Activated CD4-positive, alpha-beta T cell treated with anti-CD3 and anti-CD28 coated beads for 24 hours (primary cell): Measurements from ENCODE around the gene IRF7.

Source experiments
- DNase-seq, 2 donors: peaks; one replicate each; pipeline ENCODE4 v3.0.0-alpha.2; 2020; ENCODE audit warnings: low read depth in 2 of 2

The IRF7 gene

GRCh38 chr11:620935-621814 is 5.4 kb upstream of the IRF7 start:
- no peak for DNase-seq

GRCh38 chr11:620201-620600 is 4.5 kb upstream of the IRF7 start:
- DNase-seq = no peak

GRCh38 chr11:619628-620050 is 3.9 kb upstream of the IRF7 start:
- DNase-seq = no peak

GRCh38 chr11:618856-619627 is 3.3 kb upstream of the IRF7 start:
- no peak for DNase-seq

- DNase-seq = no peak
These were observed 2.3 kb upstream of the IRF7 start for GRCh38 chr11:617912-618682.

GRCh38 chr11:617199-617911 is 1.6 kb upstream of the IRF7 start:
- DNase-seq = no peak

GRCh38 chr11:616320-617198 is 809 bp upstream of the IRF7 start:
- DNase-seq = no peak

- DNase-seq = no peak
These were observed 887 bp downstream of the IRF7 start for GRCh38 chr11:614623-615503.

GRCh38 chr11:614021-614622 is 1.6 kb downstream of the IRF7 start:
- no peak for DNase-seq

GRCh38 chr11:613369-613968 is 2.3 kb downstream of the IRF7 start:
- peak; percentile 79 to 81 for DNase-seq

- DNase-seq = no peak
These were observed 2.8 kb downstream of the IRF7 start for GRCh38 chr11:612961-613300.

- no peak for DNase-seq
These were observed 3.4 kb downstream of the IRF7 start for GRCh38 chr11:612201-612960.

- no peak for DNase-seq
These were observed 4.5 kb downstream of the IRF7 start for GRCh38 chr11:611001-611996.

- no peak for DNase-seq
These were observed 5.5 kb downstream of the IRF7 start for GRCh38 chr11:610146-610801.

- DNase-seq = no peak
These were observed 6.4 kb downstream of the IRF7 start for GRCh38 chr11:609341-609811.

GRCh38 chr11:608791-609251 is 6.9 kb downstream of the IRF7 start:
- DNase-seq = no peak
